ENCODE results near the gene EBP. TPM values are rescaled to one million over a fixed set of nuclear protein-coding genes. Genes with fewer than 3 reads are reported as not detected.
A peak's percentile ranks its signal among the peaks of the same experiment; 100 is the strongest.

Gene EBP
- 55.2 TPM for total RNA-seq

DNA sequence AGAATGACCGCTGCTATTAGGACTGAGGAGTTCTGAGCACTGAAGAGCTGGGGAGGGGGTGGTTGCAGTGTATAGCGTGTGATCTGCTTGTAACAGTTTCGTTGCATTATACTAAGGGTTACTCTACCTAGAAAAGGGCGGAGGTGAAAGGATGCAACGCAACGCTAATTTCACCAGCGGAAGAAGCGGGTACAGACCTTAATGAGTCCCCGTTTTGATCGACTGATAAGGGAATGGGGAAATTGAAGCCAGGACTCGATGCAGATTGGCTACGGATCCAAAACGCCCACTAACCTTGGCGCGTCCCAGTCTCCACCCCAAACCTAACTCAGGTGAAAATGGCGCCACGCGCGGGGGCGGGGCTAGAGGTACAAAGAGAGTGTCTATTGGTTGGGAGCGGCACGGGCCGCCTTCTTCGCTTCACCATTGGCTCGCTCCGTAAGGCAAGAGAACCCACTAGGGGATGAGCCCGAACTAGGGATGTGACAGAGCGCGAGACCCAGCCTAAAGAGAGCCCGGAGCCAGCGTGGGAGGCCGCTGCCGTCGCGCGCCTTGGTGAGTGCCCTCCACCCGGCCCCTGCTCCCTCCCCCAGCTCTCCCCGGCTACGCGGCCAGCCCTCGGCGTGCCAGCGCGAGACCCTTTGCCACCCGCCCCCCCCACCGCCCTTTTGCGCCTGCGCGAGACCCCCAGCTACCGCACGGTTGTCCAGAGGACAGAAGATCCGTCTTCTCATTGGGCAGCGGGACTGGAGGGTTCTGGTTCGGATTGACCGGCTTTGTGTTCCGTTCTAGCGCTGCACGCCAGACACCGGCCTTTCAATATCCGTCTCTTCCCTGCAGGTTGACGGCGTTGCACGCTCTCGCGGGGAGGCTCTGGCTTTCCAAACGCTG, at the start of gene EBP:
TSS of gene EBP (plus strand) at position 456 of the 891 bp plus-strand sequence. CDS start 1,964 bp downstream, outside the sequence.
- no peaks in the 10 kb centered on the region for H3K27me3 ChIP-seq
- TF ChIP-seq POLR2AphosphoS5 (IDR thresholded peaks at IDR 0.05; ENCODE audit: insufficient read depth in 1 of 2, low read depth in 1 of 2) (peak; percentile 60 to 79), POLR2A (IDR thresholded peaks at IDR 0.05) (no peak)
- intact Hi-C loops (cut with DNase I) = no loop called here
- peak within 1 kb of the TSS; percentile 40 to 51 for H3K4me3 ChIP-seq
- H3K9me3 ChIP-seq = no peaks in the 10 kb centered on the region
- no peak for DNase-seq (ENCODE audit: extremely low spot score in 2 of 2)
- H3K36me3 ChIP-seq = no peaks in the 10 kb centered on the region
- peaks cover 9% of the 10 kb centered on the region for H3K4me1 ChIP-seq
- H3K27ac ChIP-seq = peak within 1 kb of the TSS; percentile 59

DNA sequence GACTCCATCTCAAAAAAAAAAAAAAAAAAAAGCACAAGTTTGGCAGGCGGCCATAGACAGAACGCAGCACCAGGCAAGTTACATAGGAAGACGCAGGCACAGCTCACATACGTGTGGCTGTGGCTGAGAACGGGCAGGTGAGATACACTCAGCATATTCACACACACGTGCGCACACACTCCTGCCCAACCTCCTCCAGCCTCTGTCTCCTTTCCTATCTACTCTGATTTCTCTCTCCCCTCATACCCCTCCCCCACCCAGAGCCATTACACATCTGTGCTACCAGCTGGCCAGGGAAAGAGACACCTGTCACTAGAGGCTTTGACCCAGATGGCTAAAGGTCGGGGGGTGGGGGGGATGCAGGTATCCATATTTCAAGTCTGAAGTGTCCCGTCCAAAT, 49.4 kb upstream of the EBP start:
- H3K27me3 ChIP-seq = no peaks in the 10 kb centered on the region
- intact Hi-C loops (cut with DNase I) = no loop called here

DNA sequence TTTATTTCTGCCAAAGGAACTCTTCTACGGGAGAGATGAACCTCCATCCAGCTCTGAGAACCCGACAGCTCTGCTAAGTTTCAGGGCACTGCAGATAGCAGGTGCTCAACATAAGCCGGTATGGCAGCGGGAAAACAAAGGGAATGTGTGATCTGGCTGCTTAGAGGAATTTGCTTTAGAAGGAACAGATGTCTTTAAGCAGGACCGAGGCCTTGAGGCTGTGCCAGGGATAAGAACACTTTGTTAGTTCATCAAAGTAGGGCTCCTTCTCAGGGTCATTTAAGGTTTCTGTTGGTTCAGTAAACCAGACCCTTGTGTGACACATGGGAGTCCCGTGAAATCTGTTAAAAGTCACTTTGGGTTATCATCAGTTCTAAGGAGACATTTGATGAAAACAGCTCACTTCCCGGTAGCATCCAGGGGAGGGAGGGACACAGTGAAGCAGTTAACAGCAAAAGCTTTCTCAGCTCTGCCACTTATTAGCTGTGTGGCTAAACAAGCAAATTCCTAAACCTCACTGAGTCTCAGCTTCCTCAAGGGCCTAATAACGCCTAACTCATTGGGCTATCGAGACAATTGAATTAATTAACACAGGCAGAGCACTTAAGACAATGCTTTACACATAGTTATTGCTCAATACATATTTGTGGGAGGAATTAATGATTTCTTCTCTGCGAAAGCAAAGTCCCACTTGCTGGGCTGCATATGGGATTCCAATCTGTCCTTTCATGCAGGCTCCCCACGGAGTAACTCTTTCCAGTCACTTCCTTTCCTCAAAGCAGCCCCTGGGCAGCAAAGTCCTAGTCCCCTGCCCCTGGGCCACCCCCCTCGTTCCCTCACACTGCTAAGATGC, 48.5 kb upstream of the EBP start:
- no peak overlapping the region for H3K27ac ChIP-seq
- no peaks in the 10 kb centered on the region for H3K27me3 ChIP-seq
- no peak overlapping the region for H3K4me3 ChIP-seq
- intact Hi-C loops (cut with DNase I) = no loop called here
- peaks cover 8% of the 10 kb centered on the region for H3K4me1 ChIP-seq
- H3K36me3 ChIP-seq = no peaks in the 10 kb centered on the region
- TF ChIP-seq POLR2AphosphoS5 (IDR thresholded peaks at IDR 0.05; ENCODE audit: insufficient read depth in 1 of 2, low read depth in 1 of 2) = no peak
- TF ChIP-seq, protein P1, sequence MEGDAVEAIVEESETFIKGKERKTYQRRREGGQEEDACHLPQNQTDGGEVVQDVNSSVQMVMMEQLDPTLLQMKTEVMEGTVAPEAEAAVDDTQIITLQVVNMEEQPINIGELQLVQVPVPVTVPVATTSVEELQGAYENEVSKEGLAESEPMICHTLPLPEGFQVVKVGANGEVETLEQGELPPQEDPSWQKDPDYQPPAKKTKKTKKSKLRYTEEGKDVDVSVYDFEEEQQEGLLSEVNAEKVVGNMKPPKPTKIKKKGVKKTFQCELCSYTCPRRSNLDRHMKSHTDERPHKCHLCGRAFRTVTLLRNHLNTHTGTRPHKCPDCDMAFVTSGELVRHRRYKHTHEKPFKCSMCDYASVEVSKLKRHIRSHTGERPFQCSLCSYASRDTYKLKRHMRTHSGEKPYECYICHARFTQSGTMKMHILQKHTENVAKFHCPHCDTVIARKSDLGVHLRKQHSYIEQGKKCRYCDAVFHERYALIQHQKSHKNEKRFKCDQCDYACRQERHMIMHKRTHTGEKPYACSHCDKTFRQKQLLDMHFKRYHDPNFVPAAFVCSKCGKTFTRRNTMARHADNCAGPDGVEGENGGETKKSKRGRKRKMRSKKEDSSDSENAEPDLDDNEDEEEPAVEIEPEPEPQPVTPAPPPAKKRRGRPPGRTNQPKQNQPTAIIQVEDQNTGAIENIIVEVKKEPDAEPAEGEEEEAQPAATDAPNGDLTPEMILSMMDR (IDR thresholded peaks at IDR 0.05) = no peak
- no peak for TF ChIP-seq POLR2A (IDR thresholded peaks at IDR 0.05)
- DNase-seq (ENCODE audit: extremely low spot score in 2 of 2) = no peak
- H3K9me3 ChIP-seq = no peaks in the 10 kb centered on the region

More for the DNA sequence above, 49.4 kb upstream of the EBP start:
- TF ChIP-seq, protein P1 (IDR thresholded peaks at IDR 0.05) = no peak
- TF ChIP-seq POLR2AphosphoS5 (IDR thresholded peaks at IDR 0.05; ENCODE audit: insufficient read depth in 1 of 2, low read depth in 1 of 2) (no peak), POLR2A (IDR thresholded peaks at IDR 0.05) (no peak)
- no peak overlapping the region for H3K27ac ChIP-seq
- DNase-seq (ENCODE audit: extremely low spot score in 2 of 2) = no peak
- H3K4me1 ChIP-seq = peaks cover 7% of the 10 kb centered on the region
- H3K36me3 ChIP-seq = no peaks in the 10 kb centered on the region
- H3K4me3 ChIP-seq = no peak overlapping the region
- no peaks in the 10 kb centered on the region for H3K9me3 ChIP-seq

DNA sequence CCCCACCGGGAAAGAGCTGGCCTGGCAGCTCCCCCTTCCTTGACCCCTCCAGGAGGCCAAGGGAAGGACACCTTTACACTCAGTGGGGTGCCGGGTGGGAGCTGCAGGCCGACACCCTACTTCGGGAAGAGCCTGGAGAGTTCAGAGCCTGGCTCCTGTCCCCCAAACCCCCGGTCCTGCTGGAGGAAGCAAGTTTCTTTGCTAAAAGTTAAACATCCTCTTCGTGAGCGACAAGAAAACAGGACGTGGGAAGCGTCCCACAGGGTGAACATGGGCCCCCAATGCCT, 48.0 kb upstream of the EBP start:
- Histone ChIP-seq H3K4me1 (peaks cover 8% of the 10 kb centered on the region), H3K36me3 (no peaks in the 10 kb centered on the region), H3K27ac (no peak overlapping the region), H3K9me3 (no peaks in the 10 kb centered on the region), H3K4me3 (no peak overlapping the region), H3K27me3 (no peaks in the 10 kb centered on the region)
- DNase-seq (ENCODE audit: extremely low spot score in 2 of 2) = no peak
- TF ChIP-seq POLR2AphosphoS5 (IDR thresholded peaks at IDR 0.05; ENCODE audit: insufficient read depth in 1 of 2, low read depth in 1 of 2) (no peak), POLR2A (IDR thresholded peaks at IDR 0.05) (no peak)
- TF ChIP-seq, protein P1 (IDR thresholded peaks at IDR 0.05) = no peak
- intact Hi-C loops (cut with DNase I) = no loop called here

DNA sequence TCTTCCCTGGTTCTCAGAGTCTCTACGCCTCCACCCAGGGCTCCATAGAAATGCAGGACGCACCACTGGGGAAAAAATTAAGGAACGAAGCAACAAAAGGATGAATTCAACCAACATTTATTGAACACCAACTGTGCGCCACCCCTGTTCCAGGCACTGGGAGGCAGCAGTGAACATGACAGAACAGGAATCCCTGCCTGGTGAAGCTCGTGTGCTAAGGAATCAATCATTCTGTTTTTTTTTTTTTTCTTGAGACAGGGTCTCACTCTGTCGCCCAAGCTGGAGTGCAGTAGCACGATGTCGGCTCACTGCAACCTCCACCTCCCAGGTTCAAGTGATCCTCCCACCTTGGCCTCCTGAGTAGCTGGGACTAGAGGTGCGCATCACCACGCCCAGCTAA, 47.5 kb upstream of the EBP start:
- H3K27ac ChIP-seq = no peak overlapping the region
- H3K4me3 ChIP-seq = no peak overlapping the region
- H3K27me3 ChIP-seq = no peaks in the 10 kb centered on the region
- no peak for DNase-seq (ENCODE audit: extremely low spot score in 2 of 2)
- no peaks in the 10 kb centered on the region for H3K36me3 ChIP-seq
- no peaks in the 10 kb centered on the region for H3K9me3 ChIP-seq
- H3K4me1 ChIP-seq = peaks cover 8% of the 10 kb centered on the region
- no peak for TF ChIP-seq POLR2AphosphoS5 (IDR thresholded peaks at IDR 0.05; ENCODE audit: insufficient read depth in 1 of 2, low read depth in 1 of 2)
- TF ChIP-seq, protein P1 (IDR thresholded peaks at IDR 0.05) = no peak
- TF ChIP-seq POLR2A (IDR thresholded peaks at IDR 0.05) = no peak
- intact Hi-C loops (cut with DNase I) = no loop called here
